HG02840 (cell line): ENCODE measurements around the gene POLR2F.

Experiments used
- ATAC-seq: cut with Tn5 transposase; IDR thresholded peaks from one replicate; pipeline ENCODE4 v1.9.1; 2021; ENCODE audit warnings: mild to moderate bottlenecking, moderate library complexity, moderate number of reproducible peaks; ENCODE audit not compliant: unreplicated experiment, low FRiP score

The POLR2F gene

GRCh38 chr22:37996515-37997246 is 43.2 kb downstream of the POLR2F start:
- ATAC-seq: no peak

- ATAC-seq: no peak
These were observed 45.0 kb downstream of the POLR2F start for GRCh38 chr22:37998543-37998942.

GRCh38 chr22:37999236-37999635 is 45.7 kb downstream of the POLR2F start:
- ATAC-seq: no peak

GRCh38 chr22:37999640-38000272 is 46.3 kb downstream of the POLR2F start:
- ATAC-seq: no peak

- no peak for ATAC-seq
These were observed 52.4 kb downstream of the POLR2F start for GRCh38 chr22:38005943-38006342.

- ATAC-seq: no peak
These were observed 53.4 kb downstream of the POLR2F start for GRCh38 chr22:38006906-38007305.

GRCh38 chr22:38007330-38007902 is 53.9 kb downstream of the POLR2F start:
- ATAC-seq: no peak

- no peak for ATAC-seq
These were observed 55.7 kb downstream of the POLR2F start for GRCh38 chr22:38009000-38009806.

- ATAC-seq: no peak
These were observed 59.1 kb downstream of the POLR2F start for GRCh38 chr22:38012604-38013072.

GRCh38 chr22:38014083-38014482 is 60.6 kb downstream of the POLR2F start:
- ATAC-seq: no peak

- no peak for ATAC-seq
These were observed 63.0 kb downstream of the POLR2F start for GRCh38 chr22:38016182-38017151.

GRCh38 chr22:38017272-38017920 is 63.9 kb downstream of the POLR2F start:
- no peak for ATAC-seq

- no peak for ATAC-seq
These were observed 64.7 kb downstream of the POLR2F start for GRCh38 chr22:38017939-38018885.
